ENCODE results near the gene DNAJC8.

Gene DNAJC8, protein sequence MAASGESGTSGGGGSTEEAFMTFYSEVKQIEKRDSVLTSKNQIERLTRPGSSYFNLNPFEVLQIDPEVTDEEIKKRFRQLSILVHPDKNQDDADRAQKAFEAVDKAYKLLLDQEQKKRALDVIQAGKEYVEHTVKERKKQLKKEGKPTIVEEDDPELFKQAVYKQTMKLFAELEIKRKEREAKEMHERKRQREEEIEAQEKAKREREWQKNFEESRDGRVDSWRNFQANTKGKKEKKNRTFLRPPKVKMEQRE

DNA sequence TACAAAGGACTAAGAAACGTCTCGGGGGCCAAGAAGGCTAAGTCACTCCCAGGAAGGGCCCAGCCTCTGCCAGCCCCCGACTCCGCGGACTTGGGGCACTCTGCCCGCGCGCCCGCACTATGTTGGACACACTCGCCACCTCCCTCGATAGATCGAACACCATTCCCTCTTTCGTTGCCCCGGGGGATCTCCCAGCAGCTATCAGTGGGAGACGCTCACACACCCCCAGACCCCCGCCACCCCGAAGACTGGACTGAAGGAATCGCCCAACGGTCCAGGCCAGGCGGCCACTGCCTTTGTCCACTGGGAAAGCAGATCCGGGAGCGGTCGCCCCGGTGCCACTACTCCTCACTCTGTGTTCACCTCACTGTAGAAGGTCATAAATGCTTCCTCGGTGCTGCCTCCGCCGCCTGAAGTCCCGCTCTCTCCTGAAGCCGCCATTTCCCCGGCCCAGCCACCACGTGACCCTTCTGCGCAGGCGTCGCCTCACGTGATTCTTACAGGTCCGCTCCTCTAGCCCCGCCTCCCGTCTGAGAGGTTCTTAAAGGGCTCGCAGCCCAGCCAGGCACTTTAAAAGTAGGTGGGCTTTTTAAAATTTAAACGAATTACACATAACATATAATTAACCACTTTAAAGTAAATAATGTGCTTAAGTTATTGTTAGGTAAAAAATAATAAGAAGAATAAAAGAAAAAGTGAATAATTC is at the start of gene DNAJC8:
Gene DNAJC8 (minus strand): TSS at position 472 of the 706 bp plus-strand sequence. CDS start 31 bp downstream, at position 441.
- DNase-seq = peak; percentile 86

DNA sequence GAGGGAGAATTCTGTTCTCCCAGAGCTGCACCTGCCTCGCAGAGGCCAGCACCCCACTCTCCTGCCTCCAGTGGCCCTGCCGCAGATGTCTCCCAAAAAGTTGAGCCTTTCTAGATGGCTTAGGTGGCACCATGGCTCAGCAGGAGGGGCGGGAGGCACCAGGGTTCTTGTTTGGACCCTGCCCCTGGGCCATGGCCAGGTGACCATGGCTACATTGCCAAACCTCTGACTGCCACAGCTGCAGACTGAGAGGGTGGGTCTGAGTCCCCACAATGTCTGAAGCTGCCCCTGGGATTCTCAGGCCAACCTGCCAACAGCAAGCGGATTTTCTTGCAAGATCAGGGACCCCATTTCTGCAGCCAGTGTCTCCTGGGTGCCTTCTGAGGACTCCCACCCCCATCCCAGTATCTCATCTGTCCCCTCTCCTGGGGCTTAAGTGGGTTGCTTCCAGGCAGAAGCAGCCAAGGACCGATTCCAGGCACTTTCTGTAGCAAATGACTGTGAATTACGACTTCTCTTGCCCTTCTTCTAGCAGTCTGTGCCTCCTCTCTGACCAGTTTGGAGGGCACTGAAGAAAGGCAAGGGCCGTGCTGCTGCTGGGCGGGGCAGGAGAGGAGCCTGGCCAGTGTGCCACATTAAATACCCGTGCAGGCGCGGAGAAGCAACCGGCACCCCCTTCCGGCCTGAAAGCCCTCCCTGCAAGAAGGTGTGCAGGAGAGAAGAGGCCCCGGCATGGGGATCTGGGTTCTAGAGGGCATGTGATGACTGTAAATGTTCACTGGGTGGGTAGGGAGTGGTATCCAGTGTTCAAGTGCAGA is 49.0 kb upstream of the DNAJC8 start:
- no peak for DNase-seq

DNA sequence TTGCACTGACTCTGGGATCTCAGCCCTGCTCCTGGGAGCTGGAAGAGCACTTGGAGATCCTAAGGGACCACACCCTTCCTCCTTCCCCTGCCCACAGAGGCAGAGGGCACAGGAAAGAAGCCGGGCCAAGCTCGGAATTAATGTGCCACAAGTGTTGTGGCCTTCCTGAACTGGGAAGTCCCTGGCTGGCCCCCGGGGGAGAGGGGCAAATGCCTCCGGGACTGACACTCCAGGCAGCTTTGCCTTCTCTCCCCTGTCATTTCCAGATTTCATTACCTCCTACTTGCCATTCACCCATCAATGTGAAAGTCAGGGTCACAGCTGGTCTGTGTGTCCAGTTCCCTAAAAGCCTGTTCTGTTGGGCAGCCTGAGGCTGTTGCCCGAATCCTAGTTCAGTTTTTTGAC is 48.1 kb upstream of the DNAJC8 start:
- DNase-seq = no peak

DNA sequence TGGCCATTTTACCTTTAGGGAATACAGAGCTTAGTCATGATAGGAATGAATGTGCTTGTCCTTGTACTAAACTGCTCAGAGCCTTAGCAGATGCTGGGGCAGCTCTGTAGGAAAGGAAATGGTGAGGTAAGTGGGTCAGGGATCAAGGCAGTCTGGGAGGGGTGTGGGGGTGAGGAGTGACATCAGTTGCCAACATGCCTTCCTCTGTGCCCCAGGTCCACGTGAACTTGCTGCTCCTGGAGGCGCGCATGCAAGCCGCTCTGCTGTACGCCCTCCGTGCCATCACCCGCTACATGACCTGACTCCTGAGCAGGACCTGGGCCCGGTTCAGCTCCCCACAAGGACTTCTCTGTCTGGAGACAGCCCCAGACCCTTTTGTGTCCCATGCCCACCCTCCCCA is 47.7 kb upstream of the DNAJC8 start:
- no peak for DNase-seq

DNA sequence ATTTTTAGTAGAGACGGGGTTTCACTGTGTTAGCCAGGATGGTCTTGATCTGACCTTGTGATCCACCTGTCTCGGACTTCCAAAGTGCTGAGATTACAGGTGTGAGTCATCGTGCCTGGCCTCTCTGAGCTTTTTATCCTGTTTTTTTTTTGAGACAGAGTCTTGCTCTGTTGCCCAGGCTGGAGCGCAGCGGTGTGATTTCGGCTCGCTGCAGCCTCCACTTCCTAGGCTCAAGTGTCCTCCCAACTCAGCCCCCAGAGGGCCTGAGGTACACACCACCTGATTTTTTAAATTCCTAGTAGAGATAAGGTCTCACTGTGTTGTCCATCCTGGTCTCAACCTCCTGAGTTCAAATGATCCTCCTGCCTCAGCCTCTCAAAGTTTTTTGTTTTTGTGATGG is 46.9 kb upstream of the DNAJC8 start:
- no peak for DNase-seq

DNA sequence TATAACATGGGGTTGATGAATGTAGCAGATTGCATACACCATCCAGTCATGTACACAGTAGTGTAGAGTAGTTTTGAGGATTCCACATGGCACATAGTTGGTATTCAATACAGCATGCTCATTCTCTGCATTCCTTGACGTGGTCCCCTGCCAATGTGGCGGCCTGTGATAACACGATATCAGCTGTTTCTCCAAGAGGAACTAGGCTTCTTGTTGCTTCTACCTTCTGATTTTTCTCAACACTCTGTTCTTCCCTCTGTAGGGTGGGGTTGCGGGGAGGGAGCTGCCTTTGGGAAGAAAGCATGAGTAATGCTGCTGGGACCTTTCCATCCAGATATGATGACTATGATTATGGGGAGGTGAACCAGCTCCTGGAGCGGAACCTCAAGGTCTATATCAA is 45.9 kb upstream of the DNAJC8 start:
- DNase-seq = no peak

DNA sequence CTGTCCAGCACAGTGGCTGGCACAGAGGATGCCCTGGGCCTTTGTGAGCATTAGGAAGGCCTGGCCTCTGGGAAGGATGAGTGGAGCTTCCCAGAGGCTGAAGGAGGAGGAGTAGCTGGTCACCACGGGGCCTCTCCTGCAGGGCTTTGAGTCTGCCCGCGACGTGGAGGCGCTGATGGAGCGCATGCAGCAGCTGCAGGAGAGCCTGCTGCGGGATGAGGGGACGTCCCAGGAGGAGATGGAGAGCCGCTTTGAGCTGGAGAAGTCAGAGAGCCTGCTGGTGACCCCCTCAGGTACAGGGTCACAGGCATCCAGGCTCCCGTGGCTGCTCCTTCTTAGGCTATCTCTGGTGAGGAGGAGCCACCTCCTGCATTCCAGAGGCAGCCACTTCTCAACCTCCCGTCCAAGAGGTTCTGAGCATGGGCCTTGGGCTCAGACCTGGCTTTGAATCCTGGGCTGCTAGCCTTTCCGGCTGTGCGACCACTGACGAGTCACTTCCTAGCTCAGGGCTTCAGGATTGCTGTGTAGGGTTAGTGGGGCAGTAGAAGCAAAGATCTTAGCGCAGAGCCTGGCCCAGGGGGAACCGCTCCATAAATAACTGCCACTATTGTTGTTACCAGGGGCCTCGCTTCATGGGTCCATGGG is 40.5 kb upstream of the DNAJC8 start:
- no peak for DNase-seq

DNA sequence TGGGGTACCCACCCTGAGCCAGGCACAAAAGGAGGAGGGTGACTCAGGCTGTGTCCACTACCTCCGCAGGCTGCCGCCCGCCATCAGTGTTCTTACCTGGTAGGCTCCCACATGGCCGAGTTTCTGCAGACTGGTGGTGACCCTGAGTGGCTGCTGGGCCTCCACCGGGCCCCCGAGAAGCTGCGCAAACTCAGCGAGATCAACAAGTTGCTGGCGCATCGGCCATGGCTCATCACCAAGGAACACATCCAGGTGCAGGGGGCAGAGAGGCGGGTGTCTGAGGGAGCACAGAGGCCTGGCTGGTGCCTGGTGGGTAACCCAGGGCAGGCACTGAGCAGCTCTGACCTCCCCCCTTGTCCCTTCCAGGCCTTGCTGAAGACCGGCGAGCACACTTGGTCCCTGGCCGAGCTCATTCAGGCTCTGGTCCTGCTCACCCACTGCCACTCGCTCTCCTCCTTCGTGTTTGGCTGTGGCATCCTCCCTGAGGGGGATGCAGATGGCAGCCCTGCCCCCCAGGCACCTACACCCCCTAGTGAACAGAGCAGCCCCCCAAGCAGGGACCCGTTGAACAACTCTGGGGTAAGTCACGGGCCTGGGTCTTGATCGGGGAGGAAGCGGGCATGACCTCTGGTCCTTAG is 39.5 kb upstream of the DNAJC8 start:
- no peak for DNase-seq

DNA sequence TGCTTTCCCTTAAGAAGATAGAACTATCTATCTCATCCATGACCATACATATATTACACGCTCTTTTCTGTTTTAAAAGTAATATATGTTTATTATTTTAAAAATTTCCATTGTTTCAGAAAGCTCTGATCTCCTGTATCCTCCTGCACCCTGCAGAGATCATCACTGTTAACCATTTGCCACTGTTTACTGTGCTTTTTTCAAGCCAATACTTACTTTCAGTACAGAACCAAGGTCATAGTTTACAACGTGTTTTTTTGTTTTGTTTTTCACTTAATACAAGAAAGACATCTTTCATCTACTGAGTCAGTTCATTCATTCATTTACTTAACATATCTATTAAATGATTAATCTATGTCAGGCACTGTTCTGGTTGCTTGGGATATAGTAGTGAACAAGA is 36.7 kb upstream of the DNAJC8 start:
- no peak for DNase-seq

DNA sequence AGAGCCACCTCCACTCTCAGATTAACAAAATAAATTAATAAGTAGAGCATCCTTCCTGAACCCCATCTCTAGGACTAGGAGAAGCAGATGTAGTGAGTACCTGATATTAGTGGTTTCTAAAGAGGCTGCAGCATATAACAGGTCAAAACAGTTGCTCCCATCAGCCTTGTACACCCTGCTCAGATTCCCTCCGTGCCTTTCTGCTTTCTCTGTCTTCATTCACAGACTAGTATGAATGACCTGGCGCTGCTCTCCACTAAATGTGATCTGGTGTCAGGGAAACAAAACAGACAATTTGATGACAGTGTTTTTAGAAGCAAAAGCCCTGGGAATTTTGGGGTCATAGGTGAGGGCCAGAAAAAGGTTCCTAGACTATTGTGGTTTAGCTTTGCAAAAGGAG is 34.8 kb upstream of the DNAJC8 start:
- DNase-seq = no peak

DNA sequence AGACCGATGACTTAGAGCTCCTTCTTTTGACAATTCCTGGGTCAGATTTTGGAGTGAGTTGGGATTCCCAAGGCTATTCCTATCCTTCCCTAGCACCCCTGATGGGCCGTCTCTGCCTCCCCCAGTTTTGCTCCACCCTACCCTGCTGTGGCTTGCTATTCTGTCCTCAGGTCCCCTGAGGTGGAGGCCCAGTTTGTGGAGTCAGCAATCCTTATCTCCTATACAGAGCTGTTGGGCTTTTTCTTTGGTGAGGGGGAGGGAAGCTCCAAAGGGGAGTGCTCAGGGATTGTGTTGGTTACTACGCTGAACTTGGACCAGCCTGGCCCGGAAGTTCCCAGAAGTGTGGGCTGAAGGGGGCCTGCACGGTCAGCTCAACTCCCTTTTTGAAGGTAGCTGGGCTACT is 34.1 kb upstream of the DNAJC8 start:
- DNase-seq = no peak

DNA sequence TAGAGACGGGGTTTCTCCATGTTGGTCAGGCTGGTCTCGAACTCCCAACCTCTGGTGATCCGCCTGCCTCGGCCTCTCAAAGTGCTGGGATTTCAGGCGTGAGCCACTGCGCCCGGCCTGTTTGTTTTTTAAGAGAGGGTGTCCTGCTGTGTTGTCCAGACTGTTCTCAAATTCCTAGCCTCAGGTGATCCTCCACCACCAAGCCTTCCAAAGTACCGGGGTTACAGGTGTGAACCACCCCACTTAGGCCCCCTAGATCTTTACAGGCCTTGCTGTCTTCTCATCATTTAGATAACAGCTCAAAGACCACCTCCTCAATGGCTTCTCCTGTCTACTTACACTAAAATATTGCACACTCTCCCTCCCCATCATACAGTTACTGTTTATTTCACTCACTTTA is 32.7 kb upstream of the DNAJC8 start:
- DNase-seq = no peak

DNA sequence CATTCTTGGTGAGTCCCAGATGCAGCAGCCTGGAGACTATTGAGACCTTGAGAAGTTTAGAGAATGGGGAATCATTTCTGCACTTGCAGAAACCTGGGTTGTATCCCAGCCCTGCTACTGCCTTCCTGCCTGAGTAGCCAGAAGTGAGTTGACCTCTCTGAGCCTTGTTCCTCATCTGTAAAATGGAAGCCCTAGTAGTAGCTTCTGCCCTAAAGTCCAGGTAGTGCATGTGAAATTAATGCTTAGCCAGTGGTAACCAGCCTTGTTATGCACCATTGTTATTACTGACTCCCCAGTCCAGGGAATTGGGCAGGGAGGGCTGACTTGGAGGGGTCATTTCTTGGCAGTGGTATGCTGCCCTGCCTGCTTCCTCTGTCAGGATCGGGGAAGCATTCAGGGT is 32.1 kb upstream of the DNAJC8 start:
- no peak for DNase-seq

DNA sequence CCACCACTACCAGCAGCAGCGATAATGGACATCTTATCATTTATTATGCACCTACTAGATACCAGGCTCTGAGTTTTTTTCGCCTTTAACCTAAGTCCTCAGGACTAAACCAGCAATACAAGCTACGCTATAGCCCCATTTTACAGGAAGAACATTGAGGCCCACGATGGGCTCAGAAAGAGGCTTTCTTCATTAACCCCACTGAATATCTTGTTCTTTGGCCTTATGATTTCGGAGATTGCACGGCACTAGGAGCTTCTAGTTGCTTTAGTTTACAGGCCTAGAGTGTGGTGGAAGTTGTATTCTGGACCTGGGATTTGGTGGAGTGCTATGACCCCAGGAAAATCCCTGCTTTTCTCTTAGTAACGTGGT is 28.0 kb upstream of the DNAJC8 start:
- DNase-seq = no peak

DNA sequence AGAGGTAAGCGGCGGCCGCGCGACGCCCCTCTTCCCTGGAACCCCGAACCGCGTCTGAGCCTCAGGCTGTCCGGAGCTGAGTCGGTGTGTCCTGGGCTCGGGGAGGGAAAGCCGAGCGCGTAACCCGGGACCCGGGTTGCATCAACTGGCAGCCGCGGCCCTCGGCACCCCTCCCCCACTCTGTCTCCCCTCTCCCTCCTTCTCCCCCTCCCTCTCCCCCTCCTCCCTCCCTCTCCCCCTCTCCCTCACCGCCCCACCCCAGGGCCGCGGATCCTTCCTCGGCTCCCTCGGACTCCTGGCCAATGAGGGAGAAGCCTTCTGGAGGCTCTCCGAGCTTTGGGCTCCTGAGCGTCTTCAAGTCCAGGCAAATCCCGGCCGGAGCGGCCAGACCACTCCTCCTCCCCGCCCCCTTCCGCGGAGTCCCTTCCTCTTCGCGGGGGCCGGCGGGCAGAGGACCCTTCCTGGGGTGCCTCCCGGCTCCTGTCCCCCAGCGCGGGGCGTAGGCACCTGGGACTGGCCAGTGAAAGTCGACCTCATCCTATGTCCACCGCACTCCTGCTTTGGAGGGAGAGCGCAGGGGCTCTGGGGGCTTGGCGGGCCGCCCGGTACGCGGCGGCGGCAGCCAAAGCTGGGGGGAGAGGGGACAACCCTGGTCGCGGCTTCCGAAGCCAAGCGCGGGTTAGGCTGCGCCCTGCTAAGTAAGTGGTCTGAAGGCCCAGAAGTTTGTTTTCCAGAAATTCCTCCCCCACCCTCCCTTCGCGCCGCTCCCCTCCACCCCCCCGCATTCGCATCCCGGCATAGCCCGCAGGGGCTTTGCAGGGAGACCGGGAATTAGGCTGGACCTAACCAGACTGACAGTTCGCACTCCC is 27.3 kb upstream of the DNAJC8 start:
- peak; percentile 77 for DNase-seq

DNA sequence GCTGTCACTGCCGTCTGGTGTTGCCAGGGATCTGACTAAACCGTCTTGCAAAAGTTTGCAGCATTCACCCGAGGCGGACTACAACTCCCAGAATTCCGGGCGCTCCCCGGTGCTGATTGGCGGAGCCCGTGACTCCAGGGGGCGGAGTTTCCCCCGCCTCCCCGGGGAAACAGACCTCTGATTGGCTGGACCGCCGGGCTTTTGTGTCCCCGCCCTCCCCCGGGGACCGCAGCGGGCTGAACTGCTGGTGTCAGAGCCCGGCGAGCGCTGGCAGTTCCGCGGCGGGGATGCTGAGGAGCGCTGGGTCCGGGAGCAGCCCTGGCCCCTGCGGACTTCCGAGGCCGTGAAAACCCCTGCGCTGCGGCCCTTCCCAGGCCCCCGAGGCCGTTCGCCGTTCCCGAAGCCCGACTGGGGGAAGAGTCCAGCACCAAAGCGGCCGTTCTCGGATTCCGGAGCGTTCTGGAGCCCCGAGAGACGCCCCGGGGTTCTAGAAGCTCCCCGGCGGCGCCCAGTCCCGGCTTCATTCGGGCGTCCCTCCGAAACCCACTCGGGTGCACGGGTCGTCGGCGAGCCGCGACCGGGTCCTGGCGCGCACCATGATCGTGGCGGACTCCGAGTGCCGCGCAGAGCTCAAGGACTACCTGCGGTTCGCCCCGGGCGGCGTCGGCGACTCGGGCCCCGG is 26.6 kb upstream of the DNAJC8 start, which contains the start of gene SESN2:
Gene SESN2 (plus strand): TSS at position 267 of the 682 bp plus-strand sequence. CDS start 330 bp downstream, at position 597.
- peak; percentile 99 for DNase-seq

DNA sequence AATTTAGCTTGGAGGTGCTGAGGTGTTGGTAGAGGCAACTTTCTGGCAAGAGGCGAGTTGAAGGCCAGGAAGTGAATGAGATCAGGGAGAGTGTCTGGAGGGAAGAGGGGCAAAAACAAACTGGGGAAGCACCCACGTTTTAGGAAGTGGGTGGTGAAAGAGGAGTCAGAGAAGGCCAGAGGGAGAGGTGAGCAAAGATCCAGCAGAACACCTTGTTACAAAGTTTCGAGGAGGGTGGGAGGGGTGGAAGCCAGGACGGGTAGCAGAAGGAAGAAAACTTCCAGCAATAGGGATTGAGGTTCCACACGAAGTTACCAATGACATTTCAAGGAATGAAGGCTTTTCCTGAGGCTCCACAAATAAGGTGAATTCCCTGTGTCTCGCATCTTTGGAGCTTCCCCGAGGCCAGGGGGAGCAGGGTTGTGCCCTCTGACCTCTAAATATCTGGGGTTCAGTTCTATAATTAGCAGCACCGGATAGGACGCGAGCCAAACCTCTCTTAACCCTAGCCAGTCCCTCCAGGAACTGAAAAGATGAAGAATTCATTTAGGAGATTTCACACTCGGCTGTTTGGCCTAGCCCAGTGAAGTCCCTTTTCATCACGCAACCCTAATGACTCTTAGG is 25.9 kb upstream of the DNAJC8 start:
- DNase-seq = no peak

DNA sequence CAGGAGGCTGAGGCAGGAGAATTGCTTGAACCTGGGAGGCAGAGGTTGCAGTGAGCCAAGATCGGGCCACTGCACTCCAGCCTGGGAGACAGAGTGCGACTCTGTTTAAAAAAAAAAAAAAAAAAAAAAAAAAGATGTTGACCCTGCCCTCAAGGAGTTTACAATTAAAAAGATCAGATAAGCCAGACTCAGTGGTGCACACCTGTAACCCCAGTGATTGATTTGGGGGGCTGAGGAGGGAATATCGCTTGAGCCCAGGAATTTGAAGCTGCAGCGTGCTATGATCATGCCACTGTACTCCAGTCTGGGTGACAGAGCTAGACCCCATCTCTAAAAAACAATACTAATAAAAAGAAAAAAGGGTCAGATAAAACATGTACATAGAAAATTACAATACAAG is 24.9 kb upstream of the DNAJC8 start:
- no peak for DNase-seq

DNA sequence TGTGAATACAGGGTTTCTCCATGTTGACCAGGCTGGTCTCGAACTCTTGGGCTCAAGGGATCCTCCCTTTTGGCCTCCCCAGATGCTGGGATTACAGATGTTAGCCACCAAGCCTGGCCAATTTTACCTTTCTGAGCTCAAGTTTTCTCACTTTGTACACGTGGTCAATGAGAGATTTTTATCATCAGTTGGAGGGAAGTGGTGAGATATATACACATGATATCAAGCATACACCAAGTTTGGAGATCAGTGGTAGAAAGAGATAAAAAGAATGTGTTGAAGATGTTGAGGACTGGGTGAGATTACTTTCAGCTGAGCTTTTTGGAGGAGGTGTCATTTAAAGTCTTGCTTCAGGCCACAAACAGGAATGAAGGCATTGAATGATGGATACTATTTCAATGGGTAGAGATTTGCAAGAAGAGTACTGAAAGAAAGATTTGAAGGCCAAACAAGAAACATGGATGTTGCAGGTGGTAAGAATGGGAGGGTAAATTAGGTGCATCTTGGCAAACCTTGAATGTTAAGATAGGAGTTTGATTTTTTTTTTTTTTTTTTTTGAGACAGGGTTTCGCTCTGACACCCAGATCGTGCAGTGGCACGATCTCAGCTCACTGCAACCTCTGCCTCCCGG is 23.5 kb upstream of the DNAJC8 start:
- DNase-seq = no peak

DNA sequence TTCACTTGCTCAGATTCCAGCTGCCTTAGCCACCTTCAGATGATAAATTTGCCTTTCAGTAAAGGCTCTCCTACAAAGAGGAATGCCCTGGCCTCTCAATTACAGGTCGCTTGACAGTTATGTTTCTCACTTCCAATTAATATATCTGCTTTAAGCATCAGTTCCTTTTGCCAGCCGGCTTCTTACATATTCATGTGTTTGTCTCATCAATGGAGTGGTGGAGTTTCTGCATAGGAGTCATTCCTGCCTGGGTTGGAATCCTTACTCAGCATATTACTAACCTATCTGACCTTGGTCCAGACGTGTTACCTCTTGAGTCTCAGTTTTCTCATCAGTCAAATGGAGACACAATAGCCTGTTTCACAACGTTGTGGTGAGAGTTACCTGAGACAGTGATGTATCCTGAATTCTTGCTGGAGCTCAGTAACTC is 17.1 kb upstream of the DNAJC8 start:
- DNase-seq = peak; percentile 42

Data from fibroblast of skin of right quadriceps (primary cell).